ENCODE data around the gene ANO1.

Gene ANO1

GRCh38 chr11:70129051-70129592, 51.0 kb downstream of the ANO1 start:
- H3K4me3 ChIP-seq (ENCODE audit: low read depth, low read length) = no peak overlapping the region
- no peak for DNase-seq (ENCODE audit: low read depth, low spot score)
- TF ChIP-seq, protein P1, sequence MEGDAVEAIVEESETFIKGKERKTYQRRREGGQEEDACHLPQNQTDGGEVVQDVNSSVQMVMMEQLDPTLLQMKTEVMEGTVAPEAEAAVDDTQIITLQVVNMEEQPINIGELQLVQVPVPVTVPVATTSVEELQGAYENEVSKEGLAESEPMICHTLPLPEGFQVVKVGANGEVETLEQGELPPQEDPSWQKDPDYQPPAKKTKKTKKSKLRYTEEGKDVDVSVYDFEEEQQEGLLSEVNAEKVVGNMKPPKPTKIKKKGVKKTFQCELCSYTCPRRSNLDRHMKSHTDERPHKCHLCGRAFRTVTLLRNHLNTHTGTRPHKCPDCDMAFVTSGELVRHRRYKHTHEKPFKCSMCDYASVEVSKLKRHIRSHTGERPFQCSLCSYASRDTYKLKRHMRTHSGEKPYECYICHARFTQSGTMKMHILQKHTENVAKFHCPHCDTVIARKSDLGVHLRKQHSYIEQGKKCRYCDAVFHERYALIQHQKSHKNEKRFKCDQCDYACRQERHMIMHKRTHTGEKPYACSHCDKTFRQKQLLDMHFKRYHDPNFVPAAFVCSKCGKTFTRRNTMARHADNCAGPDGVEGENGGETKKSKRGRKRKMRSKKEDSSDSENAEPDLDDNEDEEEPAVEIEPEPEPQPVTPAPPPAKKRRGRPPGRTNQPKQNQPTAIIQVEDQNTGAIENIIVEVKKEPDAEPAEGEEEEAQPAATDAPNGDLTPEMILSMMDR (IDR thresholded peaks at IDR 0.05; ENCODE audit: low read depth, low read length) = no peak
- in situ Hi-C loops (cut with HindIII; ENCODE audit: low sequenced_read_pairs) = no loop called here

DNA sequence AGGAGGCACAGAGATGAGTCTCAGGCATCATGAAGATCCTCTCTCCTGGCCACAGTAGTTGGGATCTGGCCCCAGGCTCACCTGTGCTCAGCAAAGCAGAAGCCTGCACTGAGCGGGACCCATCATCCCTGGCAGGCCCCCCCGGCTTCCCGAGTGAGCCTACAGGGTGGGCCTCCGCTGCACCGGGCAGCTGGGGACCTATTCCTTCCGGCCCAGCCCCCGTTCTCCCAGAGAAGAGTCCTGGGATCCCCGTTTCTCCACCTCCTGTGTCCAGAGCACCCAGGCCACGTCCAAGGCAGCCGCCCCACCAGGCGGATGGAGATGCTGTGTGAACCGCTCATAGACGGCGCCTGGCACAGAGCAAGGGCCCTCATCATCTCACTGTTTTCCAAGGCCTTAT, 52.5 kb downstream of the ANO1 start:
- in situ Hi-C loops (cut with HindIII; ENCODE audit: low sequenced_read_pairs) = no loop called here
- TF ChIP-seq, protein P1 (IDR thresholded peaks at IDR 0.05; ENCODE audit: low read depth, low read length) = no peak
- DNase-seq (ENCODE audit: low read depth, low spot score) = no peak
- H3K4me3 ChIP-seq (ENCODE audit: low read depth, low read length) = no peak overlapping the region

DNA sequence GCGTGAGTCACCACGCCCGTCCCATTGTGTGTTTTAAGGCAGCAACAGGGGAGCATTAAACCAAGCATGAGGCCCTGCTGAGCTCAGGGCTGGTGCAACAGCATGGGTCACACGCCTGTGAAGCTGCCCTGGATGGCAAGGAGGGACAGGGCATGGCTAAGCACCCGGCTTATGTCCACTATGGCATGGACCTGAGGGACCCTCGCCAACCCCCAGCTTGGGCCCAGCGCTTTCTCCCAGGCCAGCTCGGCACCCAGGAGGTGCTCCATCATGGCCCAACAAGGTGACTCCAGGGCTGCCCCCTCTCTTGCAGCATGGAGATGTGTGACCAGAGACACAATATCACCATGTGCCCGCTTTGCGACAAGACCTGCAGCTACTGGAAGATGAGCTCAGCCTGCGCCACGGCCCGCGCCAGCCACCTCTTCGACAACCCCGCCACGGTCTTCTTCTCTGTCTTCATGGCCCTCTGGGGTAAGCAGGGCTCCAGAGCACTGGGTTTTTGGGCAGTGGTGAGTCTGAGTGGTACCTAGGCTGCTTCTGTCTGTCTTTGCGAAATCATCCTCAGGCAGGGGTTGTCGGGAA, 53.6 kb downstream of the ANO1 start:
- TF ChIP-seq, protein P1 (IDR thresholded peaks at IDR 0.05; ENCODE audit: low read depth, low read length) = no peak
- H3K4me3 ChIP-seq (ENCODE audit: low read depth, low read length) = no peak overlapping the region
- in situ Hi-C loops (cut with HindIII; ENCODE audit: low sequenced_read_pairs) = no loop called here
- DNase-seq (ENCODE audit: low read depth, low spot score) = no peak

GRCh38 chr11:70132641-70133040, 54.5 kb downstream of the ANO1 start:
- in situ Hi-C loops (cut with HindIII; ENCODE audit: low sequenced_read_pairs) = no loop called here
- DNase-seq (ENCODE audit: low read depth, low spot score) = no peak
- TF ChIP-seq, protein P1 (IDR thresholded peaks at IDR 0.05; ENCODE audit: low read depth, low read length) = no peak
- no peak overlapping the region for H3K4me3 ChIP-seq (ENCODE audit: low read depth, low read length)

DNA sequence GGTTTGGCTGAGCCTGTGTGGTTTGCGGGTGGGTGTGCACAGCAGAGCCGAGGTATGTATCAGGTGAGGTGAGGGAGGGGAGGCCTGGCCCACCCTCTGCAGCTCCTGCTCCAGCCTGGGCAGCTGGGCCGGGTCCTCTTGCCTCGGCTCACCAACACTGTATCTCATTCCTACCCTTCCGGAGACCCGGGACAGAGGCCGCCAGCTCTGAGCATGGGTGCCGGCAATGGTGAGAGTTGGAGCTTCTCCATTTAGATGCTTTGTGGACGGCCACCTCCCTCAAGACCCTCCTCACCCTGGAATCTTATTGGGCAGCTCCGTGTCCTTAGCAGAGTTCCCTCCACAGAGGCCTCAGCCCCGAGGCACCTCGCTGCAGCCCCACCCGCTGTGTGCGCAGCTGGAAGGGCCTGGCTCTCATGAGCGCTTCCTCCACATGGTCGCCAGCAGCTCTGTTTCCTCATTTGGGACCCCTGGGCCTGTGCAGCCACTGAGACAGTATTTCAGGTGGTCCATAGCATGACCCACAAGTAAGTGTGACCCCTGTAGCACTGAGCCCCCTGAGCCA, 55.7 kb downstream of the ANO1 start:
- TF ChIP-seq, protein P1 (IDR thresholded peaks at IDR 0.05; ENCODE audit: low read depth, low read length) = no peak
- no peak for DNase-seq (ENCODE audit: low read depth, low spot score)
- no peak overlapping the region for H3K4me3 ChIP-seq (ENCODE audit: low read depth, low read length)
- in situ Hi-C loops (cut with HindIII; ENCODE audit: low sequenced_read_pairs) = no loop called here

- no peak overlapping the region for H3K4me3 ChIP-seq (ENCODE audit: low read depth, low read length)
- no peak for DNase-seq (ENCODE audit: low read depth, low spot score)
- in situ Hi-C loops (cut with HindIII; ENCODE audit: low sequenced_read_pairs) = no loop called here
- TF ChIP-seq, protein P1 (IDR thresholded peaks at IDR 0.05; ENCODE audit: low read depth, low read length) = no peak
These were observed 56.4 kb downstream of the ANO1 start for GRCh38 chr11:70134490-70134889.
